ENCODE measurements around the gene ZNF579.

Gene ZNF579

DNA sequence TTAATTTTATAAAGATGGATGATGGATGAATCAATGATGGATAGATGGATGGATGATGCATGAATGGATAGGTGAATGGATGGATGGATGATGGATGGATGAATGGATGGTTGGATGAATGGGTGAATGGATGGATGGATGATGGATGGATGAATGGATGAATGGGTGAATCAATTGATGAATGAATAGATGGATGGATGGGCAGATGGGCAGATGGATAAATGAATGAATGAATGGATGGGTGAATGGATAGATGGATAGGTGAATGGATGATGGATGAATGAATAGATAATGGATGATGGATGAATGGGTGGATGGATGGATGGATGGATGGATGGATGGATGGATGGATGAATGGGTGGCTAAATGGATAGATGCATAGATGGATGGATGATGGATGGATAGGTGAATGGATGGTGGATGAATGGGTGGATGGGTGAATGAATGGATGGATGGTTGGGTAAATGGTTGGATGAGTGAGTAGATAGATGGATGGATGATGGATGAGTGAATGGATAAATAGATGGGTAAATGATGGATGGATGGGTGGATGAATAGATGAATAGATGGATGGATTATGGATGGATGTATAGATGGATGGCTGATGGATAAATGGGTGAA lies 12.8 kb downstream of the ZNF579 start:
- no peak for DNase-seq (ENCODE audit: low spot score)

DNA sequence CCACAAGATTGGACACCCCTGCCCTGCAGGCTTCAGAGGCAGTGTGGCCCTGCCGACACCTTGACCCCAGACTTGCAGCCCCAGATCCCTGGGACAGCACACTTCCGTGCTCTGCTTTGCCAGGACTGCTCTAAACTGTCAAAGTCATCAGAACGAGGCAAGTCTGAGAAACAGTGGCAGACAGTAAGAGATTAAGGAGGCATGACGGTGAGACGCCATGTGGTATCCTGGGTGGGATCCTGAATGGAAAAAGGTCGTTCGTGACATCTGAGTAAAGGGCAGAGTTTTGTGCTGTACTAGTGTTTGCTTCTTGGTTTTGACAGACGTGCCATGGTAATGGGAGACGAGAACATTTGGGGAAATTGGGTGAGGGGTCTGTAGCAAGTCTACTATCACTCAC lies 13.8 kb downstream of the ZNF579 start:
- DNase-seq (ENCODE audit: low spot score), result no peak

DNA sequence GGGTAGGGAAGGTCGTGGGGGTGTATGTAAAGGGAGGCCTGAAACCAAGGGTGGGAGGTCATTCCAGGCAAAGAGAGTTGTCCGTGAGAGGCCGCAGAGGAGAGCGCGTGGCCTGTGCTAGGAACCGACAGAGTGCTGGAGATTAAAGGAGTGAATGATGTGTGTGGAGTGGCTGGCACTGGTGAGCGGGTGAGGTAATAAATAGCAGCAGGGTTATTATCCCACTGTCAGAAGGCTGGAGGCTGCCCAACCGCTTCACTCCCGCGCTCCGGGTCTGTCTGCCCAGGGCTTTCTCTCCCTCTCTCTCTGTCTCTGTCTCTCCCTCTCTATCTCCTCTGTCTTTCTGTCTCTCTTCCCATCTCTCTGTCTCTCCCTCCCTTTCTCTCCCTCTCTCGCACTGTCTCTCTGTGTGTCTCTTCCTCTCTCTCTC lies 17.4 kb downstream of the ZNF579 start:
- DNase-seq (ENCODE audit: low spot score), result peak; percentile 48

DNA sequence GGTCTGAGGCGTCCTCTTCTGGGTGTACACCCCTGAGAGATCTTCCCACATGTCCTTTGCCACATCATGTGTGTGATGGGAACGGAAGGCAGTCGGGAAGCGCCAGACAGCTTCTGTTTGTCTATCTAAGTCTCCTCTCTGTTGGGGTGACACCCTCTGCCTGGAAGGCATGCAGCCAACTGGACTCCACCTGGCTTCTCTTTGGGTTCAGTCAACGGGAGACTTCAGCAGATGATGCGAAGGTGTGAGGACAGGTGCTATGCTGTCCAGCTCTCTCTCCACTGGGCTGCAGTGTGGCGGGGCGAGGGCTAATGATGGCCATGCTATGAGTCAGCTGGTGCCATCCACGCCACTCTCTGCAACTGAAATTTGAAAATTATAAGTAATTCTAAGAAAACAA lies 21.0 kb downstream of the ZNF579 start:
- DNase-seq (ENCODE audit: low spot score), result no peak

DNA sequence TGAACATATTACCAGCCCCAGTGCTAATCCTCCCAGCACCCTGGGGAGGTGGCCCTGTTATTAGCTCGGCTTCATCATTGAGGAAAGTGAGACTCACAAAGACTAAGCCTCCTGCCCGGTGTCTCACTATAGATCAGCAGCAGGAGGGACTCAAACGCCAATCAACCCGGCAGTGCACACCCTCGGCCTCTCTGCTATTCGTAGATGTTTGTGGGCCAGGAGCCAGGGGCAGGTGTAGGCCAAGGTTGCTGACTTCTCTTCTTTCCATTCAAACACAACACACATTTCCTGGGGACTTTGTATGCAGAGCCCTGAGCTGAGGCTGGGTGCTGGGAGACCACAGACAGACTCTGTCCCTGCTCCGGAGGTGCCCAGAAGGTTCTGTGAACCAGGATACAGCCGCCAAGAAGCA lies 25.9 kb downstream of the ZNF579 start:
- DNase-seq (ENCODE audit: low spot score), result no peak

DNA sequence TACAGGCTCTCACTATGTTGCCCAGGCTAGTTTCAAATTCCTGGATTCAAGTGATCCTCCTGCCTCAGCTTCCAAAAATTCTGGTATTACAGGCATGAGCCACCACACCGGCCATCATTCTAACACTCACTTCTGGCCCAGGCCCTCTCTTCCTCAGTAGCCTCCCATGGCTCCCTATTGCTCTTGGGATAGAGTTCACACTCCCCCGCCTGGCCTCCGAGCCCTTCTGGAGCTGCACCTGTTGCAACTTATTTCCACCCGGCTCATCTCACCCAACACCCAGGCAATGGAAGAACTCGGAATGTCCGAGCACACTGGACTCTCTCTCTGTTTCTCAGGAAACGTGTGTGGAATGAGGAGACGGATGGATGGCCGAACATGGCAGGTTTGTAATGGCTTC lies 26.3 kb downstream of the ZNF579 start:
- DNase-seq (ENCODE audit: low spot score), result no peak

DNA sequence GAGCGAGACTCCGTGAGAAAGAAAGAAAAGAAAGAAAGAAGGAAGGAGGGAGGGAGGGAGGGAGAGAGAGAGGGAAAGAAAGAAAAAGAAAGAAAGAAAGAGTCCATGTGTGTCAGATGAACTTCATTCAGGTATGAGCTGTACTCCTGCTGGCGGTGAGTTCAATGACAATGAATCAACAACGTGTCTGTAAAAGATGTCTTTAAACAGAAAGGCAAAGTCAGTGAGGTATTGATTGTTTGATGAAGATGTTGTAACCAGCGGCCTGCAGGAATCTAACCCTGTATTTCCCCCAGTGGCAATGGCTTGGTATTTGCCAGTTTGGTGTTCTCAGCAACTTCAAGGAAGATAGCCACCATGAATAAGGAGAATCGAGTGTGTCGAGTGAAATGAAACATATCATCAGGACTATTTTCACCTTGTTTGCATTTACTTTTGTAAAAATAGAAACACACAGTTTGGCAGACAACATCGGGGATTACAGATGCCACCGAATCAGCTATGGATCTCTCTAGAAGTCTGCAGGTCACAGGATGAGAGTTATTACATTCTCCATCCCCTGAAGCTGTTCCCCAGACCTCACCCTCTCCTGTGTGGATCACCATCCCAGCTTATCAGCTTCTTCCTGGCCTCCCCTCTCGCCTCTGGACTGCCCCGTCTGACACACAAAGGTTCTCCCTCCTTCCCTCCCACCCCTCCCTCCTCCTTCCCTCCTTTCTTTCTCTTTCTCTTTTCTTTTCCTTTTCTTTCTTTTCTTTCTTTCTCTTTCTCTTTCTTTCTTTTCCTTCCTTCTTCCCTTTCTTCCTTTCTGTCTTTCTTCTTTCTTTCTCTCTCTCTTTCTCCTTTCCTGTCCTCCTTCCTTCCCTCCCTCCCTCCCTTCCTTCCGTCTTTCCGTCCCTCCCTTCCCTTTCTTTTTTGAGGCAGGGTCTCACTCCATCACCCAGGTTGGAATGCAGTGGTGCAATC lies 27.1 kb downstream of the ZNF579 start:
- DNase-seq (ENCODE audit: low spot score), result no peak

- DNase-seq (ENCODE audit: low spot score), result peak; percentile 81
Measured at GRCh38 chr19:55552620-55553019, 28.0 kb downstream of the ZNF579 start.

- no peak for DNase-seq (ENCODE audit: low spot score)
Measured at GRCh38 chr19:55552206-55552605, 28.4 kb downstream of the ZNF579 start.

GRCh38 chr19:55550321-55550650 lies 30.4 kb downstream of the ZNF579 start:
- DNase-seq (ENCODE audit: low spot score), result no peak

GRCh38 chr19:55549500-55550320 lies 30.9 kb downstream of the ZNF579 start:
- DNase-seq (ENCODE audit: low spot score), result peak; percentile 80

GRCh38 chr19:55546822-55547614 lies 33.6 kb downstream of the ZNF579 start:
- DNase-seq (ENCODE audit: low spot score), result peak; percentile 69

DNA sequence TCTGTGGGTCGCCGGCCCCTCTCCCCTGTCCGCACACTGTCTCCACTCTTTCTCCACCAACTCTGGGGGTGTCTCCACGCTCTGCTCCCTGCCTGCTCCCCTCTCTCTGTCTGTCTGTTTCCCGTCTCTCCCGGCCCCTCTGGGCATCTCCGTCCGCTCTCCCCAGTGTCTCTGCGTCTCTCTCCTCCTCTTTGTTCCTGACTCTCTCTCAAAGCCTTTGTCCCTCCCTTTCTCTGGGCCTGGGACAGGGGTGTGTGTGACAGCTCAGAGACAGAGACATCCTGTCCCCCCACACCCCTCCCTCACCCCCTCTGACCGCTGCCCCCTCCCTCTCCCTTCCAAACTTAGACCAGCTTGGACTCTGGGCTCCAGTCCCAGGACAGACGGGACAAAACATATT lies 34.6 kb downstream of the ZNF579 start:
- no peak for DNase-seq (ENCODE audit: low spot score)

- DNase-seq (ENCODE audit: low spot score), result no peak
Measured at GRCh38 chr19:55545443-55545842, 35.2 kb downstream of the ZNF579 start, which contains the start of gene SBK3. TSS of gene SBK3 (minus strand) at chr19:55545543. CDS start at chr19:55545543, 0 bp downstream.

- DNase-seq (ENCODE audit: low spot score), result no peak
Measured at GRCh38 chr19:55544776-55545439, 35.7 kb downstream of the ZNF579 start.

GRCh38 chr19:55544014-55544413 lies 36.6 kb downstream of the ZNF579 start:
- DNase-seq (ENCODE audit: low spot score), result no peak

- no peak for DNase-seq (ENCODE audit: low spot score)
Measured at GRCh38 chr19:55543567-55543966, 37.1 kb downstream of the ZNF579 start.

DNA sequence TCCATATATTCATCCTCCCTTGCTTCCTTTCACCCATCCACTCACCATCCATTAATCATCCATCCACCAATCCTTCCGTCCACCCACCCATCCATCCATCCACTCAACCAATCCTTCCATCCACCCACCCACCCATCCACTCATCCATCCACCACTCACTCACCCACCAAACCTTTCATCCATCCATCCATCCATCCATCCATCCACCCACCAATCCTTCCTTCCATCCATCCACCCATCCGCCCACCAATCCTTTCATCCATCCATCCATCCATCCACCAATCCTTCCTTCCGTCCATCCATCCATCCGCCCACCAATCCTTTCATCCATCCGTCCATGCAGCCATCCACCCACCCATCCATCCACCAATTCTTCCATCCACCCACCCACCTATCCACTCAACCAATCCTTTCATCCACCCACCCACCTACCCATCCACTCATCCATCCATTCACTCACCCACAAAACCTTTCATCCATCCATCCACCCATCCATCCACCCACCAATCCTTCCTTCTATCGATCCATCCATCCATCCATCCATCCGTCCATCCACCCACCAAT lies 38.3 kb downstream of the ZNF579 start:
- no peak for DNase-seq (ENCODE audit: low spot score)

DNA sequence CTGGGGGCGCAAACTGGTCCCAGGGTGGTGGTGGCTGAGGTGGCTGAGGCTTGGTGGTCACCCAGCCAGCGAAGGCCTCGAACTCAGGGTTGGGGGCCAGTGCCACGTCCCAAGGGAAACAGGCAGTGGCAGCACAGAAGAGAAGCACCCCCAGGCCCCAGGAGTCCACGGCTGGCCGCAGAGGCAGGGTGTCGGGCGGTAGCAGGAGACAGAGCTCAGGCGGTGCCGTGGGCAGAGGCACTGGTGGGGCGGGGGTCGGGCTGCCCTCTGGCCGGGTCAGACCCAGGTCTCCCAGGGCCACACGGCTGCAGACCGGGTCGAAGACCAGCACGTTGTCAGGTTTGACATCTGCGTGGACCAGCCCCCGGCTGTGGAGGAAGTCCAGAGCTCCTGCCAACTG lies 39.6 kb downstream of the ZNF579 start:
- no peak for DNase-seq (ENCODE audit: low spot score)

DNA sequence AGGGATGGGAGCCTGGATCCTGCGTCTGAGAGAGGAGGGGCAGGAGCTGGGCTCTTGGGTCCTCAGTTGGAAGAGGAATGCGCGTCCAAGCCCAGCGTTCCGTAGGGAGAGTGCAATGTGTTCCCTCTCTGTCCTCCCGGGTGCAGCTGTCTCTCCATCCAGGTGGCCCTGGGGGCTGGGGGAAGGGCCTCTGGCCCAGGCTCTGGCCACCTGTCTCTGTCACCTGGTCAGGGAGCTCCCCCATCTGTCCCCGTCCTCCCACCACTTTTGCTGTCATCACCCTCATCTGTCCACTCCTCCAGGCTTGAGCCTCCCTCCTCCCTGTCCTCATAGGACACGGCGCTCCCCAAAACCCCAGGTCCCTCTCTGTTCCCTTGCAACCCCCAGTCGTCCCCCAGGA lies 40.0 kb downstream of the ZNF579 start:
- DNase-seq (ENCODE audit: low spot score), result no peak
